Ovary (tissue), 3 donors: ENCODE results near the gene FAM210A.

ENCODE experiments used
- CTCF ChIP-seq, 3 donors: fragments of 450-650 bp in 2 of 3; fragments of 200-600 bp in 1 of 3; IDR thresholded peaks; one replicate each; pipeline versions ENCODE4 v1.5.1 to v1.8.0; 2016 to 2022; ENCODE audit warnings: antibody characterized with exemption in 3 of 3, mild to moderate bottlenecking in 1 of 3
- EP300 ChIP-seq: sonication (generic); formaldehyde crosslinking; IDR thresholded peaks from one replicate; pipeline ENCODE4 v1.6.1; 2017; ENCODE audit warnings: antibody characterized with exemption
- POLR2A ChIP-seq: fragments of 450-650 bp; IDR thresholded peaks from one replicate; pipeline ENCODE4 v1.6.1; 2017; ENCODE audit warnings: antibody characterized with exemption, mild to moderate bottlenecking, moderate library complexity
- donor health status: DM: no; HTN: no; CAD: no.

- TF ChIP-seq CTCF (IDR thresholded peaks at IDR 0.05): no peak
- no peak for TF ChIP-seq POLR2A
- TF ChIP-seq EP300: no peak
Measured at GRCh38 chr18:13622751-13623150, 103.6 kb downstream of the FAM210A start.
